Measurements from ENCODE around the gene MRPL53. TPM values are rescaled to one million over a fixed set of nuclear protein-coding genes. Genes with fewer than 3 reads are reported as not detected.

Gene MRPL53
- total RNA-seq, 3 donors from 2014 or later, result 17.9 to 49.0 (median 48.2) TPM

GRCh38 chr2:74424995-74425406 lies 47.5 kb downstream of the MRPL53 start:
- intact Hi-C loops (cut with DNase I; ENCODE audit: low total_unique reads), result no loop called here
- TF ChIP-seq CTCF (IDR thresholded peaks at IDR 0.05), result no peak
- no peak for TF ChIP-seq POLR2A (IDR thresholded peaks at IDR 0.05)
- TF ChIP-seq POLR2AphosphoS5 (IDR thresholded peaks at IDR 0.05), result no peak
- Histone ChIP-seq H3K36me3 (no peaks in the 10 kb centered on the region), H3K4me3 (no peak overlapping the region), H3K9me3 (no peaks in the 10 kb centered on the region), H3K27me3 (no peaks in the 10 kb centered on the region), H3K27ac (no peak overlapping the region), H3K4me1 (no peaks in the 10 kb centered on the region)
- no peak for DNase-seq (ENCODE audit: low spot score in 2 of 2)

GRCh38 chr2:74424139-74424992 lies 48.1 kb downstream of the MRPL53 start:
- H3K27ac ChIP-seq, result peak overlapping the region in 1 of 2 donors; percentile 7
- no peaks in the 10 kb centered on the region for H3K27me3 ChIP-seq
- intact Hi-C loops (cut with DNase I; ENCODE audit: low total_unique reads), result no loop called here
- H3K4me1 ChIP-seq, result no peaks in the 10 kb centered on the region
- no peak for TF ChIP-seq CTCF (IDR thresholded peaks at IDR 0.05)
- H3K9me3 ChIP-seq, result no peaks in the 10 kb centered on the region
- H3K36me3 ChIP-seq, result no peaks in the 10 kb centered on the region
- no peak for DNase-seq (ENCODE audit: low spot score in 2 of 2)
- H3K4me3 ChIP-seq, result no peak overlapping the region

- Histone ChIP-seq H3K36me3 (no peaks in the 10 kb centered on the region), H3K4me1 (no peaks in the 10 kb centered on the region), H3K9me3 (no peaks in the 10 kb centered on the region), H3K4me3 (no peak overlapping the region), H3K27me3 (no peaks in the 10 kb centered on the region), H3K27ac (peak overlapping the region in 1 of 2 donors; percentile 7)
- DNase-seq (ENCODE audit: low spot score in 2 of 2), result no peak
- intact Hi-C loops (cut with DNase I; ENCODE audit: low total_unique reads), result no loop called here
- TF ChIP-seq CTCF (IDR thresholded peaks at IDR 0.05), result no peak
- no peak for TF ChIP-seq POLR2A (IDR thresholded peaks at IDR 0.05)
- no peak for TF ChIP-seq POLR2AphosphoS5 (IDR thresholded peaks at IDR 0.05)
Observed at GRCh38 chr2:74423231-74424095, 49.0 kb downstream of the MRPL53 start.

Other genes with a start within 250 kb of the MRPL53 start
- 1 to 10 TPM; 2.1 to 9.2 (median 6.2) TPM for gene SLC4A5, start 129.3 kb downstream of the MRPL53 start, total RNA-seq
- gene DCTN1, start 92.4 kb downstream of the MRPL53 start, total RNA-seq, result 100 to 1,000 TPM in 2 of 3 donors, 10 to 100 TPM in 1; 92.2 to 125 (median 103) TPM
- gene C2orf81, start 51.1 kb downstream of the MRPL53 start, total RNA-seq, result 1 to 10 TPM in 2 of 3 donors, under 1 TPM in 1; 0.64 to 1.6 (median 1.3) TPM
- gene WDR54, start 51.0 kb downstream of the MRPL53 start, total RNA-seq, result 10 to 100 TPM in 1 of 3 donors, 1 to 10 TPM in 2; 6.7 to 13.1 (median 9.4) TPM
- gene RTKN, start 30.7 kb downstream of the MRPL53 start, total RNA-seq, result 10 to 100 TPM in 2 of 3 donors, 1 to 10 TPM in 1; 9.3 to 49.9 (median 36.7) TPM
- gene INO80B, start 17.6 kb downstream of the MRPL53 start, total RNA-seq, result 10 to 100 TPM; 12.6 to 26.2 (median 24.4) TPM
- 10 to 100 TPM; 58.0 to 70.0 (median 61.9) TPM for gene WBP1, start 14.2 kb downstream of the MRPL53 start, total RNA-seq
- 10 to 100 TPM; 24.0 to 47.3 (median 44.6) TPM for gene MOGS, start 7.3 kb downstream of the MRPL53 start, total RNA-seq
- gene CCDC142, start 10.3 kb upstream of the MRPL53 start, total RNA-seq, result 10 to 100 TPM; 10.6 to 38.0 (median 27.1) TPM
- gene TTC31, start 10.4 kb upstream of the MRPL53 start, total RNA-seq, result 10 to 100 TPM; 21.6 to 32.0 (median 27.8) TPM
- 1 to 10 TPM in 2 of 3 donors, under 1 TPM in 1; 0.29 to 4.6 (median 1.3) TPM for gene LBX2, start 26.9 kb upstream of the MRPL53 start, total RNA-seq
- 10 to 100 TPM; 18.3 to 20.3 (median 19.8) TPM for gene PCGF1, start 35.0 kb upstream of the MRPL53 start, total RNA-seq
- not detected for gene TLX2, start 41.8 kb upstream of the MRPL53 start, total RNA-seq
- gene DQX1, start 53.6 kb upstream of the MRPL53 start, total RNA-seq, result under 1 TPM in 1 of 3 donors, not detected in 2; 0.66 TPM
- gene AUP1, start 57.0 kb upstream of the MRPL53 start, total RNA-seq, result 100 to 1,000 TPM; 108 to 130 (median 128) TPM
- 10 to 100 TPM; 32.1 to 34.5 (median 32.5) TPM for gene HTRA2, start 57.3 kb upstream of the MRPL53 start, total RNA-seq
- gene LOXL3, start 81.3 kb upstream of the MRPL53 start, total RNA-seq, result 1 to 10 TPM; 3.7 to 7.8 (median 6.6) TPM
- gene DOK1, start 82.0 kb upstream of the MRPL53 start, total RNA-seq, result 10 to 100 TPM; 11.0 to 33.3 (median 13.1) TPM
- gene M1AP, start 175.7 kb upstream of the MRPL53 start, total RNA-seq, result 1 to 10 TPM in 1 of 3 donors, under 1 TPM in 2; 0.29 to 3.4 (median 0.66) TPM
- gene SEMA4F, start 181.6 kb upstream of the MRPL53 start, total RNA-seq, result 1 to 10 TPM; 4.6 to 8.8 (median 8.5) TPM